OCI-LY1 (cell line): Measurements from ENCODE around the gene RAPGEF3.

ENCODE experiments used
- CTCF ChIP-seq: fragments of 200-600 bp; sonication (generic), shearing (Covaris generic); IDR thresholded peaks from 2 replicates; pipeline ENCODE4 v1.5.1; 2017; ENCODE audit warnings: mild to moderate bottlenecking, antibody characterized with exemption, low read length, moderate library complexity, mixed read lengths
- EZH2 ChIP-seq: fragments of 200-600 bp; sonication (generic), shearing (Covaris generic); IDR thresholded peaks from 2 replicates; pipeline ENCODE4 v1.8.0; 2017; ENCODE audit warnings: borderline replicate concordance, mixed run types, mild to moderate bottlenecking, antibody characterized with exemption, low read length, moderate library complexity, mixed read lengths

GRCh38 chr12:47766502-47767215 is 8.0 kb upstream of the RAPGEF3 start:
- no peak for TF ChIP-seq CTCF
- TF ChIP-seq EZH2 = no peak
